ENCODE results near the gene ETHE1.
"Not testable (repeated sequence)": the region's sequence is repeated elsewhere in the genome, so short reads cannot be mapped to it uniquely, and the experiment has no call there.

ETHE1 gene

GRCh38 chr19:43551399-43552197, 24.6 kb upstream of the ETHE1 start:
- DNase-seq, result no peak

GRCh38 chr19:43548706-43549105, 21.7 kb upstream of the ETHE1 start:
- DNase-seq, result no peak

DNA sequence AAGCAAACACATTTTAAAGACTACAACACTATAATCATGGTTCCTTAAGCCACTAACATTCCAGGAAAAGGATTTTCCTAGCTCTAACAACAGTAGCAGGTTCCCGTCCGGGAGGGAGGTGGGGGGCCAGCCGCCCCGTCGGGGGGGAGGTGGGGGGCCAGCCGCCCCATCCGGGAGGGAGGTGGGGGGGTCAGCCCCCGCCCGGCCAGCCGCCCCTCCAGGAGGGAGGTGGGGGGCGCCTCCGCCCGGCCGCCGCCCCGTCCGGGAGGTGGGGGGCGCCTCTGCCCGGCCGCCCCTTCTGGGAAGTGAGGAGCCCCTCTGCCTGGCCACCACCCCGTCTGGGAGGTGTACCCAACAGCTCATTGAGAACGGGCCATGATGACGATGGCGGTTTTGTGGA, 20.9 kb upstream of the ETHE1 start:
- not testable (repeated sequence) for DNase-seq

GRCh38 chr19:43546581-43546980, 19.6 kb upstream of the ETHE1 start:
- DNase-seq, result no peak

GRCh38 chr19:43545981-43546380, 19.0 kb upstream of the ETHE1 start:
- DNase-seq, result no peak

DNA sequence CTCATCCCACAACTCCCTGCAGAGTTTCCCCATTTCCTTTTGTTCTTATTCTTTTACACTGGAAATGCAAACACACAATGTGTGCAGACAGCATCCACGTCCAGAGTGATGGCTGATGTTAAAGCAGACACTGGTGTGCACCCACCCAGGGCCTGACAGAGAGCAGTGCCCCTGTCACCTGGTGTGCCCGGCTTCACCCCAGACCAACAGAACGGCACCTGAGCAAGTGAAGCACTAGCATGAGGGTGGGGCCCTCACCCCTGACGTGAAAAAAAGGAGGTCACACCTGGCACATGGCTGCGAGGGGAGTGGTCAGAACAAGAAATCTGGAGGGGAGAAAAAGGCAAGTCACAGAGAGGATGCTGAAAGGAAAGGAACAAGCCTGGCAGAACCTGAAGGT, 18.3 kb upstream of the ETHE1 start:
- no peak for DNase-seq

DNA sequence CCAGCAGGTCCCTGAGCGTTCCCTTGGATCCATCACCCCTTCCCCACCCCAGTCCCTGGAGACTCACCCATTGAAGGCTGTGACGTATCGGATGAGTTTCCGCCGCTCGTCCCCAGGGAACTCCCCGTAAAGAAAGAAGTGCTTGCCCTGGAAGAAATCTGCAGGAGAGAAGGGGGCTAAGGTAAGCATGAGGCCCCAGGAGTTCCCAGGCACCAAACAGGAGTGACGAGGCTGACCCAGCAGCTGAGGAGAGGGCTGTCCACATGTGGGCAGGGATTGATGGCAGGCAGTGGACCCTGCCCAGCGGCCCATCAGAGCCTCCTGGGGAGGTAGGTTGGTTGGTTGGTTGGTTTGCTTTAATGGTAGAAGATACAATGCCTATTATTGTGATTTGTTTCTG, 17.1 kb upstream of the ETHE1 start:
- no peak for DNase-seq

DNA sequence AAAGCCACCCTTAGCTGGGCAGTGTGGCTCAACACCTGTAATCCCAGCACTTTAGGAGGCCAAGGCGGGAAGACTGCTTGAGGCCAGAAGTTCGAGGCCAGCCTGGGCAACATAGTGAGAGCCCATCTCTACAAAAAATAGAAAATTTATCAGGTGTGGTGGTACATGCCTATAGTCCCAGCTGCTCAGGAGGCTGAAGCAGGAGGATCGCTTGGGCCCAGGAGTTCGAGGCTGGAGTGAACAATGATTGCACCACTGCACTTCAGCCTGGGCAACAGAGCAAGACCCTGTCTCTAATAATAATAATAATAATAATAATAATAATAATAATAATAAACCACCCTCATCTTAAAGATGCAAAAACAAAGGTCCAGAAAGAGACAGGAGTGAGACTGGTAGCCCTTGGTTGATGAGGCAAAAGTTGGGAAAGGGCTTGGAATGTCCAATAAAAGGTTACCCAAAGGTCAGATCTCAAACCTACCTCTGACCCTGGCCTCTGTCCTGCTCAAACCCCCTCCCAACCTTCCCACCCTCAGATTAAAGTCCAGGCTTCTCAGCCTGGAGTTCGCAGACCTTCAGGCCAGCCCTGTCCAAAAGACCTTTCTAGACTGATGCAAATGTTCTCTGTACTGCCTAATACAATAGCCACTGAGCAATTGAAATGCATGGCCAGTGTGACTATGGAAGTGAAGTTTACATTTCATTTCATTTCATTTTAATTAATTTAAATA, 15.1 kb upstream of the ETHE1 start:
- DNase-seq, result no peak

- no peak for DNase-seq
Observed at GRCh38 chr19:43540381-43540780, 13.4 kb upstream of the ETHE1 start.

GRCh38 chr19:43538922-43539321, 11.9 kb upstream of the ETHE1 start:
- DNase-seq, result no peak

DNA sequence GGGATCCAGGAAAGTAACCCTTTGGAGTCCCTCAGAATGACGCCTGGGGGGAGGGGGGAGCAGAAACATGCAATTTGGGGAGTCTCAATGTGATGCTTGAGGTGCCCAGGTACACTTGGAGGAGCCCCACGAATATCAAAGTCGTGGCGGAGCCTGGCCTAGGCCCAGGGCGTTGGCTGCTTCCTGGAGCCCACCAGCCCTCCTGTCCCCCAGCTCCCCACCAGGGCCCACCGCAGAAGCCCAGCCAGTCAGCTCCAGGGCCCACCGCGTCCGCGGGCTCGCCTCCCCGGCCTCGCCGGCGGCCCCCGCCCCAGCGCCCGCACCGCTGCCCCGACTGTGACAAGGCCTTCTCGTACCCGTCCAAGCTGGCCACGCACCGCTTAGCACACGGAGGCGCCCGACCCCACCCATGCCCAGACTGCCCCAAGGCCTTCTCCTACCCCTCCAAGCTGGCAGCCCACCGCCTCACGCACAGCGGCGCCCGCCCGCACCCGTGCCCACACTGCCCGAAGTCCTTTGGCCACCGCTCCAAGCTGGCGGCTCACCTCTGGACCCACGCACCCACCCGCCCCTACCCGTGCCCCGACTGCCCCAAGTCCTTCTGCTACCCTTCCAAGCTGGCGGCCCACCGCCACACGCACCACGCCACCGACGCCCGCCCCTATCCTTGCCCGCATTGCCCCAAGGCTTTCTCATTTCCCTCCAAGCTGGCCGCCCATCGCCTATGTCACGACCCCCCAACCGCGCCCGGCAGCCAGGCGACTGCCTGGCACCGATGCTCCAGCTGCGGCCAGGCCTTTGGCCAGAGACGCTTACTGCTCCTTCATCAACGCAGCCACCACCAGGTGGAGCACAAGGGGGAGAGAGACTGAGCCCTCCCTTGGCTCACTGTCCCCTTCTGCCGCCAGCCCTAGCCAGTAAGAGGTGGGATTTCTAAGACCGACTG, 8.1 kb upstream of the ETHE1 start:
- DNase-seq, result peak; percentile 38

- DNase-seq, result no peak
Observed at GRCh38 chr19:43534305-43534815, 7.4 kb upstream of the ETHE1 start.

DNA sequence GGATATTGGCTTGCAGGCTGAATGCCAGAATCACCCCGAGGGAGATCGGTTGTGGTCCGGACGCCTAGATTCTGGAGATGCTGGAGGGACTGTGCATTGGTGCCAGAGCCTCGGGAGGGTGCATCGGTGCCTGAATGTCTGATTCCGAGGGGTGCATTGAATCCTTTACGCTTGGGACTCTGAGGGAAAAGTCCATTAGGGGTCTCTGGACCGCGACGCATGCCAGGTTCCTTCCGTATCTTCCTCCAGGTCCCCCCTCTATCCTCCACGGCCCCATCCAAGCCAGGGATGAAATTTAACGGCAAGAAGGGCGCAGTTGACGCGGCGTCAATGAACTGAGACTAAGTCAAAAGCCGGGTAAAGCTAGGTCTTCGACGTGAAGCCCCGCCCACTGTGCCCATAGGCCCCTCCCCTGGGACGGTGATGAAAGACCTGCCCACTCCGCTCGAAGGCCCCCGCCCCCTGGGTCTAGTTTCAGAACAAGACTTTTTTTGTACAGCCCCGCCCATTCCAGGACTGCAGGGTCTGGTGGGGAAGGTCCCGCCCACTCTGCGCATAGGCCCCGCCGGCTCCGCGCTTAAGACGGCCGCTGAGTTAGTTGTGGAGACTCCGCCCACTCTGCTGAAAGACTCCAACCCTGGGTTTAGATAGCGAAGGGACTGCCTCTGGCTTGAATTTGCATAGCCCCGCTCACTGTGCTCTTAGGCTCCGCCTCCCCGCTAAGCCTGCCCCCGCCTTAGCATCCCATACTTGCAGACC, 6.7 kb upstream of the ETHE1 start:
- peak; percentile 99 for DNase-seq

DNA sequence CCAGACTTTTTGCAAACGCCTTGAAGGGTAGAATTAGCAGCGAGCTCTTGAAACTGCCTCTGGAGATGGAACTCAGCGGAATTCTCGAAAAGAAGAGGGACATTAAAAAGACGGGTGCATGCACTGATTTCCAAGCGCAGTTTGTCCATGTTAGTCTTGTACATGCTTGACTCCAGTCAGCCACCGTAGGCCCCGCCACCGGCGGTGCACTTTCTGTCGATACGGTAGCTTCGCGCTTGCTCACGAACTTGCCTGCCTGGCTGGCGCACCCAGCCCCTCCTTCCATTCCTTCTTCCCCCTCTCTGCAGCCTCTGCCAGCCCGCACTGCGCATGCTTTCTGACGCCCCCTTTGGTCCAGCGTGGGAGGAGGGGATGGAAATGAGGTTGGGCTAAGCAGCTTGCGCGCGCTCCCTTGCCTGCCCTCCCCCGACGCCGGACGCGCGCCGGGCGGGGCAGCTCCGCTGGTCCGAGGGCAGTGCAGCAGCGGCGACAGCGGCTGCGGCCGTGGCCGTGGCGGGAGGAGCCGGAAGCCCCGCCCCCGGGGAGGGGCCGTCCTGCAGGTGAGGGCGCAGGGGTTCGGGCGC, 6.1 kb upstream of the ETHE1 start, which contains the start of gene ZNF575:
Gene ZNF575 (plus strand): TSS at position 227 of the 584 bp plus-strand sequence. CDS start 1,235 bp downstream, outside the sequence.
- peak; percentile 85 for DNase-seq

DNA sequence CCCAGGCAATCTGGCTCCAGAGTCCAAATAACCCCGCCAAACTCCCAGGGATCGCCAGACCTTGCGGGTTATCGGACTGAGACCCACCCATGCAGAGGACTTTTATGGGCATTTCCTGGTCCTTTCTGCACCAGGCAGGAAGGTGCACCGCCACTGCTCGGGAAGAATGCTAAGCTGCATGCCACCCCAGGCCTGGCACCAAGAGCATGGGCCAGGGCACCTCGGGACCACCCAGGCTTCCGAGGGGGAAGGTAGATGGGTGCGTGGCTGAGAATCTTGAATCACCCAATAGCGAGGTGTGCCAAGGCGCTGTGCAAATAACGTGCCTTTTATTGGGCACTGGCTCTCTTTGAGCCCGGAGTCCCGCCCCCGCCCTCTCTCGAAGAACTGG, 5.6 kb upstream of the ETHE1 start:
- peak; percentile 49 for DNase-seq

- peak; percentile 67 for DNase-seq
Observed at GRCh38 chr19:43527860-43528622, 1.0 kb upstream of the ETHE1 start.

DNA sequence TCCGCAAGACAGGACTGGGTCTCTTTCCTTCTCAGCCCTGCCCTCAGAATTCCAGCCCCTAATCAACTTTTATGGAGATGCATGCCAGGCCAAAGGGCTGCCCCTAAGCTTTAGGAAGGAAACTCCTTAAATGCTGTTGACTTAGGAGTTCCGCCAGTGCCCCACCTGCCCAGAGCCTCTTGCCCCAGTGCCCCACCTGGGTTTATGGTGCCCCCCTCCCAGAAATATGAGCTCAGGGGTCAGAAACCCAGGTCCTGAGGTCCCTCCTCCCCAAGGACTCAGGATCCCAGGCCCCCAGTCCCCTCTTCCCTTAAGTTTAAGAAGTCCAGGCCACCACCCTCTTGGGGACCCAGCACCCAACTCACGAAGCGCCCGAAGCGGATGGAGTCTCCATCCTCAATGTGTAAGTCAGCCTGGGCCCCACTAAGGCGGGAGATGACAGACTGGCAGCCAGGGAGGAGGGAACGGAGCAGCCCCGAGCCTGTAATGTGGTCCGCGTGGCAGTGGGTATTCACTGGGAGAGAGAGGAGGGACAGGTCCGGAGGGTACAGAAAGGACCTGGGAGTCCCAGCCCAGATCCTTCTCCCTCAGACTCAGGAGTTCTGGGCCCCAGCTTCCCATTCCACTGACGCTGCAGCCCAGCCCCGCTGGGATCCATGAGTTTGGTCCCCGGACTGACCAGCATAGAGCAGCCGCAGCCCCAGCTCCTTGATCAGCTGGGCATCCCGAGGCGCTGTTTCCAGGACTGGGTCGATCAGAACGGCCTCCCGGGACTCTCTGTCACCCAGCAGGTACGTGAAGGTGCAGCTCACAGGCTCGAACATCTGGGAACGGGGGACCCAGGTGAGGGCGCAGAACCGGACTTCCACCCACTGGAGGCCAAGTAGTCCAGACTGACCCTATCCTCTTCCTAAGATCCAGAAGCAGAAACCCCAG, 897 bp downstream of the ETHE1 start:
- DNase-seq, result no peak

DNA sequence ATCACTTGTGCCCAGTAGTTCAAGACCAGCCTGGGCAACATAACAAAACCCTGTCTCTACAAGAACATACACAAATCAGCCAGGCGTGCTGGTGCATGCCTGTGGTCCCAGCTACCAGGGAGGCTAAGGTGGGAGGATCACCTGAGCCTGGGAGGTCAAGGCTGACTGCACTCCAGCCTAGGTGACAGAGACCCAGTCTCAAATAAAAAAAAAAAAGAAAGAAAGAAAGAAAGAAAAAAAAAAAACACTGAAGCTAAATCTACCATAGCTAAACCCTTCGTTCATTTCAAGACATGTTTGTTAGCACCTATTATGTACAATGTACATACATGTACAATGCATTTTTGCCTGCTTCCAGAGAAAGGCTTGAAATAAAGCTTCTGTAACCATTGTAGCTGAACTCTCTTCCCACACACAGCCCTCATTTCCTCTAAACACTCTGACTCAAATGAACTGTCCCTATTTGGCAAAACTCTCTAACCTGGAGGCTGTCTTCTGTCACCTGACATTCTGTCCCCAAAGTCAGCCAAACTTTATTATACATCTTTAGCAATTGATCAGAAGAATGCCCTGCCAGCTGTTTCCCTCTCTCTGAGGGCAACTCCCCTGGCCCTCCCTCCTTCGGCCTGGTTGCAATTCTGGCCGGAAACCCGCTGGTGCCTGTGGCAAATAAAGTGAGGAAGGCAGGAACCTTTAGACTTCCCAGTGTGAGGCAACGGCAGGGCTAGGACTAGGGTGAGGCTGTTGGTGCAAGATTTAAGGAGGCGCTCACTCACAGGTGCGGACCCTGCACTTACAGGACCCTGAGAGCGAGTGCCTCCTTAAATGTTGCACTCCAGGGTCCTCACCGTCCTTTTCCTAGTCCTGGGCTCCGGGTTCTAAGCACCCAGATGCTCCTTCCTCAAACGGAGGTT, 1.8 kb downstream of the ETHE1 start:
- no peak for DNase-seq

DNA sequence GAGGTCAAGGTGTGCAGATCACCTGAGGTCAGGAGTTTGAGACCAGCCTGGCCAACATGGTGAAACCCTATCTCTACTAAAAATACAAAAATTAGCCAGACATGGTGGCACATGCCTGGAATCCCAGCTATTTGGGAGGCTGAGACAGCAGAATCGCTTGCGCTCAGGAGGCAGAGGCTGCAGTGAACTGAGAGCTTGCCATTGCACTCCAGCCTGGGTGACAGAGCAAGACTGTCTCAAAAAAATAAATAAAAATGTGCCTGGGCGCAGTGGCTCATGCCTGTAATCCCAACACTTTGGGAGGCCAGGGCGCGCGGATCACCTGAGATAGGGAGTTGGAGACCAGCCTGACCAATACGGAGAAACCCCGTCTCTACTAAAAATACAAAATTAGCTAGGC, 3.3 kb downstream of the ETHE1 start:
- not testable (repeated sequence) for DNase-seq

All from NCI-H2029 (cell line).